GM04504 (cell line): Measurements from ENCODE around the gene UBL5.

Source experiments
- DNase-seq: peaks from one replicate; pipeline ENCODE4 v3.0.0-alpha.2; 2012; ENCODE audit warnings: low read depth

The UBL5 gene

DNA sequence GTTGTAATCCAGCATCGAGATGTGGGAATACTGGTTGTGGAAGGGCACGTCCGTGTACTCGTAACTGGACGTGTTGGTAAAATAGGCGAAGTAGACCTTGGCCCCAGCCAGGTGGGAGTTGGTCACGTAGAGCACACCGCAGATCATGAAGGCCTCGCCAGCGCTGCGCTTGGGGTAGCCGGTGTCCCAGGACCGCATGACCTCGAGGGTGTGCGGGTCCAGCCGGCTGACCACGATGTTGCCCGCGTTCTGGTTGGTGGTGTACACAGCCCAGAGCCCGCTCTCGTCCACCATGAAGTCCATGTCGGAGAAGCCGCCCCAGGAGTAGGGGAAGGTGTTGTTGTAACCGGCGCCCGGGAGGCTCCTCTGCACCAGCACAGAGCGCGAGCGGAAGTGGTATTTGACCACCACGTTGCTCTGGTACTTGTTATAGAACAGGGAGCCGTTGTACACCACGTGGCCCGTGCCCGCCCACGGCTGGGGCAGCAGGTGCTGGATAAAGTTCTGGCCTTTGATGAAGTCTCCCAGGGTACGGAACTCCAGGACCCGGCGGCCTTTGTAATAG is 26.6 kb downstream of the UBL5 start:
- DNase-seq = no peak

DNA sequence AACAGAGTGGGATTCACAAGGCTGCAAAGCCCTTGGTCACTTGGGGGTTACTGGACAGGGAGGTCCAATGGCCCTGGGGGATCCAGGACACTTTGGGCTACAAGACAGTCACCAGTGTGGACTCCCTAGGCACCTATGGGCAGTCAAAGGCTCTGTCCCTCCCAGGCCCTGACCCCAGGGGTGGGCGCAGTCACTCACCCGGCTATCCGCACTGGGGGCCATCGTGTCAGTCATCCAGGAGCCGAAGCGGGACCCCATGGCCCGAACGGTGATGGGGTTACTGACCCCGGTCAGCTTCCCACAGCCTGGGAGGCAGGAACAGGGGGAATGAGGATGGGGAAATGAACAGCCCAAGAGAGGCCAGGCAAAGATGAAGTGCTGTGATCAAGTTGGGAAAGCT is 28.9 kb downstream of the UBL5 start:
- DNase-seq = no peak

DNA sequence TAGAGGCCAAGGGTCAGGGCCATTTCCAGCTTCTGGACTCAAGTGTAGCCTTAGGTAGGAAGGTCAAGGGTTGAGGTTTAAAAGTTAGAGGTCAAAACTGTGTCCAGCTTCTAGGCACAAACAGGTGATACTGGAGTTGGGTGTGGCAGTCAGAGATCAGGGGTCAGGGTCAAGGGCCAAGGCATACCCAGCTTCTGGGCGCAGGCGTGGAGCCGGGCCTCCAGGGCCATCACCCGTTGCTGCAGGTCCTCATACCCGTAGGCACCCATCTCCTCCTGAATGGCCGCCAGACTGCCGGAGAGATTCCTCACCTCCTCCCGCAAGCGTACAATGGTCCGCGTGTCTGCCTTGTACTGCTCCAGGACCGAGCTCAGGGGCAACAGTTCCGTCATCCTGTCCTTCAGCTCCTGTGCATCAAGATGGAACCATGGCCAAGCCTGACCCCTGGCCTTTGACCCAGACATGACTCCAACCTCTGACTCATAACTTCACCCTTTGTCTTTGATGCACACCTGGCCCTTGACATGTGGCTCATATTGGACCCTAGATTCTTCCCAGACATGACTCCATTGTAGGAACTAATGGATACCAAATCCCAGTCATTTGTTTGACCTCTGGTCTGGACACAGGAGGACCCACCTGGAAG is 29.5 kb downstream of the UBL5 start:
- DNase-seq = no peak

DNA sequence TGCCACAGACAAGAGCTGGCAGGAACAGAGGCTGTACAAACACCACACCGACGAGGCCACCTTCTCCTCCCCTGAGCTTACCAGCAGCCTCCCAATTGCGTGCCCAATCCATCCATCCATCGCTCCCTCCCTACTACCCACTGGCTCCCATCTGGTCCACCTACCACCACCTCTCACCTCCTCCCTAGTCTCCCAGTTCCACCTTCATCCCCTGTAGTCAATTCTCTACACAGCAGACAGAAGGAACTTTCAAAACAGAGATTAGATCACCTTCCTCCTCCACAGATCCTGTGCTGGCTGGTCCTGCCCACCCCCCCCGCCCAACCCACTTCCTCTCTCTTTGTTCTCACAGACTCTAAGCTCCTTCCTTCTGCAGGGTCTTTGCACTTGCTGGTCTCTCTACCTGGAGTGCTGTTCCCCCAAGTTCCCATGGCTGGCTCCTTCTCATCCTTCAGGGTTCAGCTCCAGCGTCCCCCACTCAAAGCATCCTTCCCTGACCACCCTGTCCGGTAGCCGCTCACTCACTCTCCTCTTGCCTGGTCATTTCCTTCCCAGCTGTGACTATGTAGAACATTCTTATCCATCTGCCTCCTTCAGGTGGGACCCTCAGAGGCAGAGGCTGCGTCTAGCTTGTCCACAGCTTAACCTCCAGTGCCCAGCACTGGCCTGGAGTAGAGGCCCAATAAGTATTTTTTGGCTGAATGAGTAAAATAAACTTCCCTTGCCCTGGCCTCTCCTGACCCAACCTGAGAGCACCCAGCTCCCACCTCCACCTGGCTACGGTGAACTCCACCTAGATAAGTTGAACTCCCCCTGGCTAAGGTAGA is 30.4 kb downstream of the UBL5 start:
- DNase-seq = no peak

DNA sequence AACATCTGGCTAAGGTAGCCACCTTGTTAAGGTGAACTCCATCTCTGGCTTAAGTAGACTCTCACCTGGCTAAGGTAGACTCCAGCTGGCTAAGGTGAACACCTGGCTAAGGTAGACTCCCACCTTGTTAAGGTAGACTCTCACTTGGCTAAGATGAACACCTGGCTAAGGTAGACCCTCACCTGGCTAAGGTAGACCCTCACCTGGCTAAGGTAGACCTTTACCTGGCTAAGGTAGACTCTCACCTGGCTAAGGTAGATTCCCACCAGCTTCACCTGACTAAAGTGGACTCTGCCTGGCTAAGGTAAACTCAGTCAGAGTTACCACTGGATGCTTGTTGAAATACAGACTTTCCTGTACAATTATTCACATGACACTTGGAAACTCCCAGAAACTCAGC is 31.0 kb downstream of the UBL5 start:
- no peak for DNase-seq

DNA sequence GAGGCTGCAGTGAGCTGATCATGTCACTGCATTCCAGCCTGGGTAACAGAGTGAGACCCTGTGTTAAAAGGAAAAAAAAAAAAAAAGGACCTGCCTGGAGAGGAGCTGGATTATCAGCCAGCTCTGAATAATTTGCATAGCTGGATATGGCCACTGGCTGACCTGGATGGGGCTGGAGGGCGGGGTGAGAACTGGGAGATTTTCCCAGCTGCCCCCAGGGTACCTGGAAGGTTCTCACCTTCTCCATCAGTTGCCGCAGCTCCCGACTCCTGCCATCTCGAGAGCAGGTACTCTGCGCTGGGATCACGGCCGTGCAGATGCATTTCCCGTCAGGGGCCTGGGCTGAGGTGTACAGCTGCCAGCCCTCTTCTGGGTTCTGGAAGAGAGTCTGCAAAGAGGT is 32.7 kb downstream of the UBL5 start:
- no peak for DNase-seq

DNA sequence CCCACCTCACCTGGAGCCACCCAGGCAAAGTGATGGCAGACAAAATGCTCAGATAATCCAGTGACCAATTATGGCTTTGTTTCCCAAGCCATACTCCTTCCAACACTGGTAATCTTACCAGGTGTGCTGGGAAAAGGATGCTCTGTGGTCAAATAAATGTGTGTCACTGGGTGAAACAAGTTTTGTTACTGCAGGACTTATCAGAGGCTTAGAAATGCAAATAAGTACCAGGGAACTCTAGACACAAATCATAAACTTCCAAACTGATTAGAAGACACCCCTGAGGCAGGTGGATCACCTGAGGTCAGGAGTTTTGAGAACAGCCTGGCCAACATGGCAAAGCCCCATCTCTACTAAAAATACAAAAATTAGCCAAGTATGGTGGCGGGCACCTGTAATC is 33.8 kb downstream of the UBL5 start:
- DNase-seq = no peak

DNA sequence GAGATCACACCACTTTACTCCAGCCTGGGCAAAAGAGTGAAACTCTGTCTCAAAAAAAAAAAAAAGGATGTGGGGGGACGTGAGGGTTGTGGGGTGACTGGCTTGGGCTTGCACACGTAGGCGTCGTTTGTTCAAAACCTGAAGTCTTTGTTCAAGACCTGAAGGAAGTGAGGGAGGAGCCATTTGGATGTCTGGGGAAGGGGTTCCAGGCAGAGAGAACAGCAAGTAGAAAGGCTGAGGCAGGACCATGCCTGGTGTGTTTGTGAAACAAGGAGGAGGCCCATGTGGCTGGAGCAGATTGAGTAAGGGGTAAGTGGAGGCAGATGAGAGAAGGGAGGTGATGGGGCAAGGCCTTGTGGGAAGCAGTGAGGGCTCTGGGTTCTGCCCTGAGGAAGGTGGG is 35.2 kb downstream of the UBL5 start:
- DNase-seq = no peak

DNA sequence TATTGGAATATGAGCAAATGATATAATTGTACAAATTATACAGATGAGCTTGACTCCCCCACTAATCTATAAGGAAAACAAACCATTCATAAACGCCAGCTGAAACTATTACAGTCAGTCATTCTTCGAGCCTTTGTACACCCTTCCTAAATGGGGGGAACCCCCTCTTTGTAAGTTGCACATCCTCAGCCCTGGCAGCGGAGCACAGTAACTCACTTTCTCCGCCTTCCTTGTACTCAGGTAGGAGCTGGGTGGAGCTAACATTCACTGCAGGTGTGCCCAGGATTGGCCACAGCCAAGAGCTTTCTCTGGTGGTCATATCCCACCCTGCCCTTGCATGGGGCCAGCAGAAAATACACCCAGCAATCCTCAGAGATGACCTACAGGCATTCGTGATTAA is 36.0 kb downstream of the UBL5 start:
- DNase-seq = no peak

DNA sequence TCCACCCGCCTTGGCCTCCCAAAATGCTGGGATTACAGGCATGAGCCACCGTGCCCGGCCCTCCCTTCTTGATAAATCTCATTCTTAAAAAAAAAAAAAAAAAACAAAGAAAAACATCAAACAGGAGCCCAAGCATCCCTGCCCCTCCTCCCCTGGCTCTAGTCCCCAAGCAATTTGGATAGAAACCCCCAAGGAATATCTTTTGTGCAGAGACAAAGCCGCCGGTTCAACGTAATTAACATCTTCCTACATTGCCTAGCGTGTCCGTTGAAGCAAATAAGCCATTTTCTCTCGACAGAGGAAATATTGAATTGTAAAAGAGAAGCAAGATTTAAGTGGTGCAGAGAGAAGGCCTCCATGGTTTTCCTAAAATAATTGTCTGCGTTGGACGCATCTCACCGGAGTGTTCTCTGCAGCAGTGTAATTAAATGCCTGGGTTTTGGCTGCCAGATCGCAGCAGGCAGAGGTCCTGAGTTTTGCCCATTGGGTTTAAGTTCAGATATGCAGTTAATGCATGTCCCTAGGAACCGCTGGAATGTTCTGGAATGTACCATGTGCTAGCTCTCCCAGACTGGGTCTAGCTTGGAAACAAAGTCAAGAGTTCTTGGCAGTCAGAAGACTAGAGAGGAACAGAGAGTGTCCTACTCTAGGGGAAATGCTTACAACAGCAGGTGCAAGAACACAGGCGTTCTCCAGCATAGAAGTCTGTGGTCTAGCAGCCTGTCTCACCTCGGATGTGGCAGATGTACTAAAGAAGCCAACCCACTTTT is 38.2 kb downstream of the UBL5 start:
- DNase-seq = no peak

DNA sequence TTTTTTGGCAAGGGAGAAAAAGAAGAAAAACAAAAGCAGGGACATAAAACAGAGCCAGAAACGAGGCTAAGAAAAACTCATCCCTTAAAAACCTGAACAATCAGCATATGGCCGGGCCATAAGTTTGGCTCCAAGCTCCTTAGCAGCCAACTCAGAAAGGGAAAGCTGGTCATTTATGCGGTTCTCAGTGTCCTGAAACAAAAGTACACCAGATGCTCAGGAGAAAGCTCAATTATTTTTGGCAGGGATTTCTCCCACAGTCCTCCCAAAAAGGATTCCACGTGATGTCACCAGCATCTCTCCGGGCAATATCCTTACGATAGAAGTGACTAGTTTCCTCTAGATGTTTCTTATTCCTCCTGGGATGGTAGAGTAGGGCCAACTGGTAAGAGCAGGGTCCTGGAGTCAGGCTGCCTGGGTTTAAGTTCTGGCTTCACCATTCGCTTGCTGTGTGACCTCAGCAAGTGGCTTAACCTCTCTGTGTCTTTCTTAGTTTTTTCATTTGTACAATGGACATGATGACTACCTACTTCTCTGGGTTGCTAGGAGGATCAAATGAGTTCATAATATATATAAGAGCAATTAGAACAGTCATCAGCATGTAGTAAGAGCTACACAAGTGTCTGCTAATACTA is 41.4 kb downstream of the UBL5 start:
- DNase-seq = no peak

DNA sequence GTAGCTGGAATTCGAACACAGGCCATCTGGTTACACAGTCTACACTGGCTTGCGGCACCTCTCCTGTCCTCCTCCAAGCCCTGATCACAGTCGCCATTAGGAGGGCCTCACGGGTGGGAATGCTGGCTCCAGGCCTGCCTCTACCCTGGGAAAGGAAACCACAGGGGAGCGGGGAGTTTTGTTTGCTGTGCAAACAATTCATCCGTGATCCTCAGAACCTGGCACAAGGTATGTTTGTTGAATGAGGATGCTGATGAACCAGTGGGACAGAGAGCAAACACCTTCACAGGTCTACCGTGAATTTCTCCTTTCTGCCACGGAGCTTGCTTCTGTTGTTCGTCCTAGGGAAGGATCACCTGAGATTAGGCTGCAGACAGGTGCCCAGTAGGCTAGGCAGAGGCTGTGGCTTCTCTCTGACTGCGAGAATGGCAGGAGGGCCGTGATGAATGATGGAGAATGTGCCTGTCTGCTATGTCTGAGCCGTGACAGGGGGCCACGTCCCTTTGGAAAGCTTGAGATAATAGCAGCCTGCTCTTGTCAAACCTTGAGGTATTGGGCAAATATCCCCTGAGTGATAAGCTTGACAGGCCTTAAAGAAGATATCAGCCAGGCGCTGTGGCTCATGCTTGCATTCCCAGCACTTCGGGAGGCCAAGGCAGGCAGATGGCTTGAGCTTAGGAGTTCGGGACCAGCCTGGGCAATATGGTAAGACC is 44.1 kb downstream of the UBL5 start:
- no peak for DNase-seq

DNA sequence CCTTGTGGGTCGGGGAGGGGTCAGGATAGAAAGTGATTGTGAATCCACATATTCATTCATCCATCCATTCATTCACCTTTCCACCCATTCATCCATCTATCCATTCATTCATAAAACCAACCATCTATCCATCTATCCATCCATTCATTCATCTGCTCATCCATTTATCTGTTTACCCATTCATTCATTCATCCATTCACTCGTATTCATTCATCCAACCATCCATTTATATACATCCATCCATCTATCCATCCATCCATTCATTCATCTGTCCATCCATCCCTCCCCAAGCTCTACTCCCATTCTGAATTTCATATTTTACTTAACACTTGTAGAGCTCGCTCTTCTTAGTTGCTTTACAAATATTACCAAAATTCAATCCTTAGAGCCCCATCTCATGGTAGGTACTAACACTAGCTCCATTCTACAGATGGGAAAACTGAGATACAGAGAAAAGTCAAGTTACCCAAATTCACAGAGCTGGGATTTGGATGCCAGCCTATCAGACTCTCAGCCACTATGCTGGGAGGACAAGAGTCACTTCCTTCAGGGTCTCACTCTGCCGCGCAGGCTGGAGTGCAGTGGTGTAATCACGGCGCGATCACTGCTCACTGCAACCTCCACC is 45.0 kb downstream of the UBL5 start:
- no peak for DNase-seq

DNA sequence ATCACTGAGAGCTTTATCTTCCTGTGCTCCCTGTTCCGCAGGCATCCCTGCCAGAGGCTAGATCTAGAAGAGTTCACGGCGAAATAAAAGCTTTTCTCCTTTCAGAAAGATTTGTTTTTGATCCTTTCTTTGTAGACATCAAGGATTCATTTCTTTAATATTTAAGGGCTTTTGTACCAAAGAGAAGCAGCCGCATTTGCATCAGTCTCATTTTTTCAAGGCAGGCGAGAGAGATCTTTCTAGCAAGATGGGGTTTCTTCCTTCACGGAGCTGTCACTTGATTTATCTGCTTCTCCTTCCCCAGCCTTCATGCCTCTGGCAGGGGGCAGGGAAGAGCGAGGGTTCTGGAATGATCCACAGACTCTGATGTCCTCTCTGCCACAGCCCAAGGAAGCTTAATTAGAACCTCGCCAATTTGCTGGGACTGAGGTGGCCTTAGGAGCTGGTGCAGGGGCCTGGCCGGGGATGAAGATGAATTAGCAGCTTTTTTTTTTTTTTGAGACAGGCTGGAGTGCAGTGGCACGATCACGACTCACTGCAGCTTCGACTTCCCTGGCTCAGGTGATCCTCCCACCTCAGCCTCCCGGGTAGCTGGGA is 47.4 kb downstream of the UBL5 start:
- DNase-seq = no peak

DNA sequence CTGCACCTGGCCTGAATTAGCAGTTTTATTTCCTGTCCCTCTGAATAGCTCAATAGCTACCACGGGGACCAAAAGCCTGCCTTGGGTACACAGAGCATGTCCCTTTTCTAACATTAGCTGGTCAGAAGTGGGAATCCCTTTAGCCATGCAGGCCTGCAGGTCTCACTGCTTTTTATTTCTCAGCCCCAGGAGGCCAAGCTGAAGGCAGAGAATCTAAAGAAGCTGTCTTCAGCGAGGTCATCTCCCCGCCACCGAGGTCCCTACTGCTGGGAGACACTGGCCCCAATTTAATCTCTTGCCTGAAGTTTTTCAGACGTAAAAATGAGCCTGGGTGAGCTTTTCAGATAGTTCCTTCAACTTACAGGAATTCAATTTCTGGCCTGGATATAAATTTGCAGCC is 48.1 kb downstream of the UBL5 start:
- DNase-seq = no peak

DNA sequence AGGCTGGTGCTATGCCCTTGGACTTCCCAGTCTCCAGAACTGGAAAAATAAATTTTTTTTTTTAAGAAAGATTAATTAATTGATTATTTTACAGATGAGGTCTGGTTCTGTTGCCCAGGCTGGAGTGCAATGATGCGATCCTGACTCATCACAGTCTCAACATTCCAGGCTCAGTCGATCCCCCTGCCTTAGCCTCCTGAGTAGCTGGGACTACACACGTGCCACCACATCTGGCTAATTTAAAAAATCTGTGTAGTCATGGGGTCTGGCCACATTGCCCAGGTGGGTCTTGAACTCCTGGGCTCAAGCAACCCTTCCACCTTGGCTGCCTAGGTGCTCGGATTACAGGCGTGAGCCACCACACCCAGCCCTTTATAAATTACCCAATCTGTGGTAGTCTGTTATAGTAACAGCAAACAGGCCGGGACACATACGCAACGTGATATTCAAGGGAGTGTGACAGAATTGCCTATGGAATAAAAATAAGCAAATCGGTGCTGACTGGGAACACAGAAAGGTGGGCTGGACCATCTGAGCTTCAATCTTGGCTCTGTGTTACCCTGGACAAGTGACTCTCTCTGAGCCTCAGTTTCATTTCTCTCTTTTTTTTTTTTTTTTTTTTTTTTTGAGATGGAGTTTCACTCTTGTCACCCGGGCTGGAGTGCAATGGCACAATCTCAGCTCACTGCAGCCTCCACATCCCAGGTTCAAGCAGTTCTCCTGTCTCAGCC is 50.2 kb downstream of the UBL5 start:
- DNase-seq = no peak

DNA sequence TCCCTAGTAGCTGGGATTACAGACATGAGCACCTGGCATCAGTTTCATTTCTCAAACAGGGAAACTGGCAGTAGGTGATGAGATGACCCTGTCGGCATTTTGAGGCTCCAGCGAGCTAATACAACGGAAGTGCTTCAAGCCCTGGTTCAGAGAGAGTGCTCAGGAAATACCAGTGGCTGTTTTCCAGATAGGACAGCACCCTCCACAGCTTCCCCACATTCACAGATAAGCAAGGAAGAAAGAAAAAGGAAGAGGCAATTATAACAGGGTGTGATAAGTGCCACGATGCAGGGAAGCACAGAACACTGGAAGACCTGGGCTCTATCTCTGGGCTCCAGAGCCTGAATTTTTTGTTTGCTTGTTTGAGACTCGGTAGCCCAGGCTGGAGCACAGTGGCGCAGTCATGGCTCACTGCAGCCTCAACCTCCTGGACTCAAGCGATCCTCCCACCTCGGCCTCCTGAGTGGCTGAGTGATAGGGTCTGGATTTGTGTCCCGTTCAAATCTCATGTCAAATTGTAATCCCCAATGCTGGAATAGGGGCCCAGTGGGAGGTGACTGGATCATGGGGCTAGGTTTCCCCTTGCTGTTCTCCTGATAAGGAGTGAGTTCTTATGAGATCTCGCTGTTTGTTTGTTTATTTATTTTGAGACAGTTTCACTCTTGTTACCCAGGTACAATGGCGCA is 50.9 kb downstream of the UBL5 start:
- no peak for DNase-seq
